PFSK-1 (cell line): ENCODE data around the gene PABPC4L.

Experiments
- POLR2AphosphoS5 ChIP-seq: IDR thresholded peaks from 2 replicates; pipeline ENCODE4 v1.6.1; 2012; ENCODE audit warnings: low read depth, mild to moderate bottlenecking, control low read depth, low read length, moderate library complexity
- REST ChIP-seq, 2 experiments: IDR thresholded peaks; 2 replicates each; pipeline versions ENCODE4 v1.6.1 to v1.8.0; 2011 to 2012; ENCODE audit warnings: low read depth in 2 of 2, low read length in 2 of 2, control low read depth in 1 of 2, inconsistent platforms in 1 of 2, mild to moderate bottlenecking in 1 of 2, moderate library complexity in 1 of 2; ENCODE audit not compliant: insufficient read depth in 1 of 2
- TAF1 ChIP-seq: IDR thresholded peaks from 2 replicates; pipeline ENCODE4 v1.6.1; 2012; ENCODE audit warnings: low read length, control low read depth, borderline replicate concordance; ENCODE audit not compliant: insufficient read depth

- TF ChIP-seq TAF1 (no peak), POLR2AphosphoS5 (no peak), REST (IDR thresholded peaks at IDR 0.05; ENCODE audit: insufficient read depth in 1 of 2, low read depth in 2 of 2, low read length in 2 of 2) (no peak)
These were observed 772 bp upstream of the PABPC4L start for GRCh38 chr4:134202166-134202956.
